ENCODE data around the gene TRPM8.
A peak's percentile ranks its signal among the peaks of the same experiment; 100 is the strongest.

TRPM8 gene

GRCh38 chr2:234025891-234026401 is 108.8 kb downstream of the TRPM8 start:
- Histone ChIP-seq H3K27ac (no peak overlapping the region), H3K36me3 (ENCODE audit: control insufficient read depth, insufficient read depth, low read length) (no peaks in the 10 kb centered on the region), H3K4me3 (ENCODE audit: low read depth, low read length) (no peak overlapping the region), H3K4me1 (no peaks in the 10 kb centered on the region), H3K27me3 (ENCODE audit: control insufficient read depth, insufficient read depth, low read length) (no peaks in the 10 kb centered on the region), H2AFZ (no peak overlapping the region), H3K9me3 (ENCODE audit: control insufficient read depth, low read length) (no peaks in the 10 kb centered on the region), H3K79me2 (no peaks in the 10 kb centered on the region), H3K9ac (no peak overlapping the region), H3K4me2 (ENCODE audit: low read length) (peak overlapping the region; percentile 55)
- no peak for TF ChIP-seq CTCF (IDR thresholded peaks at IDR 0.05)

DNA sequence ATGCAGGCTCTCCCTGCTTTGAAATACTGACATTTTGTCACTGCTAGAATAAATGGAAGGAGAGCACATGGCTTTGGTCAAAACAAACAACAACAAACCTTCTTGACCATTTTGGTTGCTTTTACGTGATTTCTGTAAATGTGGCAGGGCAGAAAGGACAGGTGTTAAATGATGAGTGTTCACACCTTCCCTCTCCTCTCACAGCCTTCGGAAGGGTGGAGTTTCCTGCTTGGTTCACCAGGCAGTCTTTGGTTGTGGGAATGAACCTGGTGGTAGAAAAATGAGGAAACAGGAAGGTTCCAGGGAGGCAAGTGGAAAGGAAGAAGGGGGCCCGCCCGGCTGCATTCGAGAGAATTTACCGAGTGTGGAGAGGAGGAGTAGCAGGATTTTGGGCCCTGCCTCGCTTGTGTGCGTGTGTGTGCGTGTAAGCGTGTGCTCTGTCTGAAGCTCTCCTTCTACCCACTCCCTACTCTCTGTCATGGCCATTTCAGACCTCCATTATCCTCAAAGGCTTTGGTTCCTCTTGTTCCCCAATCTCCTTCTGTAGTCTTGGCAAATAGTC is 109.6 kb downstream of the TRPM8 start:
- no peak overlapping the region for H3K4me3 ChIP-seq (ENCODE audit: low read depth, low read length)
- no peaks in the 10 kb centered on the region for H3K36me3 ChIP-seq (ENCODE audit: control insufficient read depth, insufficient read depth, low read length)
- no peak for TF ChIP-seq CTCF (IDR thresholded peaks at IDR 0.05)
- no peaks in the 10 kb centered on the region for H3K4me1 ChIP-seq
- H3K27ac ChIP-seq = no peak overlapping the region
- no peaks in the 10 kb centered on the region for H3K79me2 ChIP-seq
- H3K4me2 ChIP-seq (ENCODE audit: low read length) = no peak overlapping the region
- H3K9me3 ChIP-seq (ENCODE audit: control insufficient read depth, low read length) = no peaks in the 10 kb centered on the region
- no peaks in the 10 kb centered on the region for H3K27me3 ChIP-seq (ENCODE audit: control insufficient read depth, insufficient read depth, low read length)
- no peak overlapping the region for H2AFZ ChIP-seq
- no peak overlapping the region for H3K9ac ChIP-seq

- H3K4me3 ChIP-seq (ENCODE audit: low read depth, low read length) = no peak overlapping the region
- no peak overlapping the region for H3K4me2 ChIP-seq (ENCODE audit: low read length)
- H3K9me3 ChIP-seq (ENCODE audit: control insufficient read depth, low read length) = no peaks in the 10 kb centered on the region
- H3K36me3 ChIP-seq (ENCODE audit: control insufficient read depth, insufficient read depth, low read length) = no peaks in the 10 kb centered on the region
- no peaks in the 10 kb centered on the region for H3K27me3 ChIP-seq (ENCODE audit: control insufficient read depth, insufficient read depth, low read length)
- no peak overlapping the region for H3K27ac ChIP-seq
- TF ChIP-seq CTCF (IDR thresholded peaks at IDR 0.05) = no peak
- H3K4me1 ChIP-seq = no peaks in the 10 kb centered on the region
- H3K79me2 ChIP-seq = no peaks in the 10 kb centered on the region
- no peak overlapping the region for H3K9ac ChIP-seq
- no peak overlapping the region for H2AFZ ChIP-seq
Observed at GRCh38 chr2:234027641-234028040, 110.5 kb downstream of the TRPM8 start.

DNA sequence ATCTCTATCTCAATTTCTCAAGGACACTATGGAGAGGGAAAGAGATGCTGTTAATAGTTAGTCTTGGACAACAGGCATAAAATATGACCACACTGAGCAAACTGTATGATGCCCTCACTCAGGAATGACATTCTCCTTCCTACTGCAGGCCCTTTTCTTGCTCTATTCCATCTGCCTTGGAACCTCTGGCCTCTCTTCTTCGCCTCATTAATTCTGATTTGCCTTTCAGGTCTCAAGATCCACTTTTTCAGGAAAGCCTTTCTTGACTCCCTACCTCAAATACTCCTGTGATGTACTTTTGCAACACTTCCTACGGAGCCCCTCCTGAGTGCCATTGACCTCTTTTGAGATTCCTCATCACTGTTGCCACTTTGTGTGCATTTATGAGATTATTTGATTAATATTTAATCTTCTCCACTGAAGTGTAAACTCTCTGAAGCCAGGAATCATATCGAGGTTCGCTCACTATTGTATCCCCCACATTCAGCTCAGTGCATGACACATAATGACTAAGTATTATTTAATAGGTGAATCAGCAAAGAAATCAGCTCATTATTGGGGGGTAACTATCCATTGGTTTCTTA is 112.1 kb downstream of the TRPM8 start:
- no peak overlapping the region for H3K4me3 ChIP-seq (ENCODE audit: low read depth, low read length)
- no peaks in the 10 kb centered on the region for H3K79me2 ChIP-seq
- H3K27me3 ChIP-seq (ENCODE audit: control insufficient read depth, insufficient read depth, low read length) = no peaks in the 10 kb centered on the region
- H3K27ac ChIP-seq = no peak overlapping the region
- TF ChIP-seq CTCF (IDR thresholded peaks at IDR 0.05) = no peak
- no peaks in the 10 kb centered on the region for H3K4me1 ChIP-seq
- H3K9me3 ChIP-seq (ENCODE audit: control insufficient read depth, low read length) = no peaks in the 10 kb centered on the region
- H2AFZ ChIP-seq = no peak overlapping the region
- H3K9ac ChIP-seq = no peak overlapping the region
- H3K4me2 ChIP-seq (ENCODE audit: low read length) = no peak overlapping the region
- H3K36me3 ChIP-seq (ENCODE audit: control insufficient read depth, insufficient read depth, low read length) = no peaks in the 10 kb centered on the region

- H3K9me3 ChIP-seq (ENCODE audit: control insufficient read depth, low read length) = no peaks in the 10 kb centered on the region
- no peak overlapping the region for H3K4me3 ChIP-seq (ENCODE audit: low read depth, low read length)
- H3K4me2 ChIP-seq (ENCODE audit: low read length) = no peak overlapping the region
- H3K27me3 ChIP-seq (ENCODE audit: control insufficient read depth, insufficient read depth, low read length) = no peaks in the 10 kb centered on the region
- no peak overlapping the region for H3K27ac ChIP-seq
- no peaks in the 10 kb centered on the region for H3K36me3 ChIP-seq (ENCODE audit: control insufficient read depth, insufficient read depth, low read length)
- H3K79me2 ChIP-seq = no peaks in the 10 kb centered on the region
- no peaks in the 10 kb centered on the region for H3K4me1 ChIP-seq
- no peak overlapping the region for H3K9ac ChIP-seq
- no peak overlapping the region for H2AFZ ChIP-seq
- TF ChIP-seq CTCF (IDR thresholded peaks at IDR 0.05) = no peak
Observed at GRCh38 chr2:234031207-234031606, 114.0 kb downstream of the TRPM8 start.

Measured in parathyroid adenoma (tissue), 2 donors.